ENCODE data around the gene FBXO15. TPM values are rescaled to one million over a fixed set of nuclear protein-coding genes. Genes with fewer than 3 reads are reported as not detected.

Gene FBXO15
- total and polyA plus RNA-seq, 2 of the 8 experiments (the other 6 are each of a cell fraction or from before 2014, with no cell fraction given) = 0.84 to 0.85 TPM

- H3K79me1 ChIP-seq (ENCODE audit: low read depth, low read length) = no peaks in the 10 kb centered on the region
These were observed 25.2 kb upstream of the FBXO15 start for GRCh38 chr18:74172697-74173433.

More at GRCh38 chr18:74172697-74173433, 25.2 kb upstream of the FBXO15 start:
- Histone ChIP-seq H2AFZ (ENCODE audit: low read length) (no peak overlapping the region), H2BK12ac (ENCODE audit: low read depth, low read length) (no peak overlapping the region), H3K23me2 (ENCODE audit: low read depth, low read length) (no peaks in the 10 kb centered on the region), H3K18ac (ENCODE audit: extremely low read depth, low read length) (no peak overlapping the region), H2BK15ac (ENCODE audit: low read length) (no peak overlapping the region), H4K8ac (ENCODE audit: extremely low read depth, insufficient read depth, low read length) (no peak overlapping the region), H3K9me3 (ENCODE audit: insufficient read depth in 2 of 2, low read depth in 1 of 2, low read length in 1 of 2) (no peaks in the 10 kb centered on the region), H3K4me2 (ENCODE audit: insufficient read depth in 1 of 2, low read depth in 2 of 2, low read length in 2 of 2) (no peak overlapping the region), H4K91ac (replicated peaks; ENCODE audit: insufficient read length, low read length) (no peak overlapping the region), H3K4me1 (replicated peaks in 1 of 4; ENCODE audit: control insufficient read depth in 3 of 4, insufficient read depth in 4 of 4, low read length in 3 of 4) (no peaks in the 10 kb centered on the region), H3K4me3 (ENCODE audit: extremely low read depth in 1 of 4, insufficient read depth in 2 of 4, low read depth in 3 of 4, low read length in 4 of 4) (no peak overlapping the region), H3K9ac (replicated peaks in 1 of 4; ENCODE audit: extremely low read depth in 1 of 4, low read depth in 3 of 4, low read length in 3 of 4) (no peak overlapping the region), H4K5ac (ENCODE audit: insufficient read length, low read depth, low read length) (no peak overlapping the region), H2BK120ac (replicated peaks; ENCODE audit: low read depth, low read length) (no peak overlapping the region), H2BK20ac (ENCODE audit: low read length) (no peak overlapping the region), H3K4ac (replicated peaks; ENCODE audit: insufficient read length, low read depth, low read length) (no peak overlapping the region), H3K27ac (ENCODE audit: low read depth, low read length) (no peak overlapping the region), H3K56ac (replicated peaks; ENCODE audit: insufficient read length, low read depth, low read length) (no peak overlapping the region), H2AK5ac (ENCODE audit: low read depth, low read length) (no peak overlapping the region), H4K20me1 (replicated peaks in 1 of 2; ENCODE audit: control insufficient read depth in 1 of 2, insufficient read depth in 2 of 2, low read length in 2 of 2) (no peaks in the 10 kb centered on the region), H3K14ac (ENCODE audit: insufficient read length) (no peak overlapping the region), H3K27me3 (replicated peaks in 1 of 4; ENCODE audit: control insufficient read depth in 3 of 4, extremely low read depth in 1 of 4, insufficient read depth in 3 of 4, low read length in 3 of 4) (no peaks in the 10 kb centered on the region), H3K79me2 (ENCODE audit: control insufficient read depth in 1 of 2, insufficient read depth in 2 of 2, low read length in 2 of 2) (no peaks in the 10 kb centered on the region), H3K23ac (ENCODE audit: insufficient read length) (no peak overlapping the region), H2BK5ac (ENCODE audit: low read depth, low read length) (no peak overlapping the region), H3K36me3 (ENCODE audit: control insufficient read depth in 2 of 4, insufficient read depth in 4 of 4, low read length in 3 of 4) (no peaks in the 10 kb centered on the region)
- CTCF ChIA-PET (ENCODE audit: partially characterized antibody) = interaction anchor here (0.6 to 1.3 kb wide), 3 partner anchors 13 to 169 kb away, joined by 3 to 5 read pairs (median 3); no protein-coding TSS in a partner anchor
- FAIRE-seq (no peak), DNase-seq (ENCODE audit: low read depth in 1 of 2, low spot score in 2 of 2) (no peak)
- POLR2A ChIA-PET (ENCODE audit: partially characterized antibody) = interaction anchor here (2.1 kb wide), 1 partner anchor 11 kb away, joined by 8 read pairs; no protein-coding TSS in a partner anchor
- no peak for TF ChIP-seq CHD1 (IDR thresholded peaks at IDR 0.05; ENCODE audit: low read depth, low read length)
- no peak for TF ChIP-seq KDM4A (IDR thresholded peaks at IDR 0.05; ENCODE audit: low read depth, low read length, severe bottlenecking)
- no peak for TF ChIP-seq CREB1 (IDR thresholded peaks at IDR 0.05)
- TF ChIP-seq CTBP2 (IDR thresholded peaks at IDR 0.05; ENCODE audit: borderline replicate concordance, insufficient read depth, insufficient read length, low read length) = no peak
- TF ChIP-seq CEBPB (IDR thresholded peaks at IDR 0.05; ENCODE audit: low read depth, low read length) = no peak
- 95% methylated on average over 14 of the region's 27 CpGs; no CpG with 5 or more reads in 1 of the 2 experiments for WGBS, 2 experiments (ENCODE audit: extremely low coverage in 1 of 2, insufficient coverage in 1 of 2, insufficient read length in 1 of 2, insufficient replicate concordance in 2 of 2, low coverage in 1 of 2, low lambda C conversion rate in 2 of 2, missing lambda C conversion rate in 1 of 2)
